Stimulated activated naive CD8-positive, alpha-beta T cell treated with anti-CD3 and anti-CD28 coated beads, Interleukin-15, Interleukin-2, amounts not matched to agents 100 U/mL and 50 U/mL, for 24 hours (primary cell): ENCODE measurements around the gene AP1G2.
"Not testable (repeated sequence)": the region's sequence is repeated elsewhere in the genome, so short reads cannot be mapped to it uniquely, and the experiment has no call there.

Source experiments
- ATAC-seq: fragments of 150-1000 bp; cut with Tn5 transposase; one replicate; pipeline ENCODE4 v1.10.0; 2021
- DNase-seq: peaks from one replicate; pipeline ENCODE4 v3.0.0; 2021

AP1G2 gene, protein sequence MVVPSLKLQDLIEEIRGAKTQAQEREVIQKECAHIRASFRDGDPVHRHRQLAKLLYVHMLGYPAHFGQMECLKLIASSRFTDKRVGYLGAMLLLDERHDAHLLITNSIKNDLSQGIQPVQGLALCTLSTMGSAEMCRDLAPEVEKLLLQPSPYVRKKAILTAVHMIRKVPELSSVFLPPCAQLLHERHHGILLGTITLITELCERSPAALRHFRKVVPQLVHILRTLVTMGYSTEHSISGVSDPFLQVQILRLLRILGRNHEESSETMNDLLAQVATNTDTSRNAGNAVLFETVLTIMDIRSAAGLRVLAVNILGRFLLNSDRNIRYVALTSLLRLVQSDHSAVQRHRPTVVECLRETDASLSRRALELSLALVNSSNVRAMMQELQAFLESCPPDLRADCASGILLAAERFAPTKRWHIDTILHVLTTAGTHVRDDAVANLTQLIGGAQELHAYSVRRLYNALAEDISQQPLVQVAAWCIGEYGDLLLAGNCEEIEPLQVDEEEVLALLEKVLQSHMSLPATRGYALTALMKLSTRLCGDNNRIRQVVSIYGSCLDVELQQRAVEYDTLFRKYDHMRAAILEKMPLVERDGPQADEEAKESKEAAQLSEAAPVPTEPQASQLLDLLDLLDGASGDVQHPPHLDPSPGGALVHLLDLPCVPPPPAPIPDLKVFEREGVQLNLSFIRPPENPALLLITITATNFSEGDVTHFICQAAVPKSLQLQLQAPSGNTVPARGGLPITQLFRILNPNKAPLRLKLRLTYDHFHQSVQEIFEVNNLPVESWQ

DNA sequence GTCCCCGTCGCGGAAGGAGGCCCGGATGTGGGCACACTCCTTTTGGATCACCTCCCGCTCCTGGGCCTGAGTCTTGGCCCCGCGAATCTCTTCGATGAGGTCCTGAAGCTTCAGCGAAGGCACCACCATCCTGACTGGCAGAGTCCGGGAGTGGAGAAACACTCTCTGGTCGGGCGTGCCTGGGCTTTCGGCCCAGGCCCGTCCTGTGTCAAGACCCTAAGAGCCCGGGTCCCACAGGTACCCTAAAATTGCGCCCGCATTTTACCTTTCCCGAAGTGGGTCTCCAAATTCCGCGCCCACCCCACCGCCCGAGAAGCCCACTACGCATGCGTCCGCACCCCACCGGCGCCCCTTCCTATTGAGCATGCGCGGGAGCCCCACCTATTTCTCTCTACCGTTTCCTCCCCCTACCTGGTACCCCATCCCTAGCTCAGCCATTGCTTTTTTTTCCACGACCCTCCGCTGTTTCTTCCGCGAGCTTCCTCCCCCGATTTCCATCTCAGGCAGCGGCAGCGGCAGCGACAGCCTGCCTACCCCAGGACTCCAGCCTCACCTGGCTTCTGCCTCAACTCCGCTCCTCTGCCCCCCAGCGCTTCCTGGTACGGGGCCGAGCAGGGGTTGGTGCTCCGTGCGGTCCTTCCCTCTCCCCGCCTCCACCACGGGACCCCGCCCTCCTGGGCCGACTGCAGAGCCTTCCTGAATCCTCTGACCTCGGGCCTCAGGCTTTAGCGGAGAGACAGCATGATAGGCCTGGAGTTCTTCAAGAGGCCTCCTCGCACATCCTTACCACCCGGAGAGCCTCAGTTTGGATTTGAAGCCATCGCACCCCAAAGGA lies at the start of gene AP1G2:
AP1G2 (minus strand) TSS at position 606 of the 835 bp plus-strand sequence; CDS start at position 129, 477 bp downstream.
- ATAC-seq (peak; percentile 98), DNase-seq (peak; percentile 94)

- no peak for DNase-seq
- no peak for ATAC-seq
Measured at GRCh38 chr14:23615856-23616255, 48.3 kb upstream of the AP1G2 start.

DNA sequence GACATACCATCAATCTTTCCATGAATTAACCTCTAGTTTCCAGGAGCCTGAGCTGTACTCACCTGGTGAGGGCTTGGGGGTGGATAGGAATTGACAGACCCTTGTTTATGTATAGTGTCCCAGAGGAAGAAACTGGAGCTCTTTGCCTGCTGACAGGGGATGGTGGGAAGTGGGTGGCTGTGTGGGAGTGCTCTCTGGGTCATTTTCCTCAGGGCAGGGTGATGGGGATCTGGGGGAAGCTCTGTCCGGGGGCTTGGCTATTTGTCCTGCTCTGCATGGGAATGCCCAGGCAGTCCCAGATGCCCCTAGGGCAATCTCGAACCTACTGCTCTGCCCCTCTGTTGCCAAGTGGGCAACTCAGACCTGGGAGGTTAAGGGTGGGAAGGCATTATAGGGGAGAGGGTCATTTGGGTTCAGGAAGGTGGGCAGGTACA lies 46.8 kb upstream of the AP1G2 start:
- ATAC-seq, result no peak
- DNase-seq, result no peak

- no peak for DNase-seq
- ATAC-seq, result no peak
Measured at GRCh38 chr14:23613242-23614070, 45.9 kb upstream of the AP1G2 start.

GRCh38 chr14:23612802-23613201 lies 45.2 kb upstream of the AP1G2 start:
- DNase-seq (no peak), ATAC-seq (no peak)

DNA sequence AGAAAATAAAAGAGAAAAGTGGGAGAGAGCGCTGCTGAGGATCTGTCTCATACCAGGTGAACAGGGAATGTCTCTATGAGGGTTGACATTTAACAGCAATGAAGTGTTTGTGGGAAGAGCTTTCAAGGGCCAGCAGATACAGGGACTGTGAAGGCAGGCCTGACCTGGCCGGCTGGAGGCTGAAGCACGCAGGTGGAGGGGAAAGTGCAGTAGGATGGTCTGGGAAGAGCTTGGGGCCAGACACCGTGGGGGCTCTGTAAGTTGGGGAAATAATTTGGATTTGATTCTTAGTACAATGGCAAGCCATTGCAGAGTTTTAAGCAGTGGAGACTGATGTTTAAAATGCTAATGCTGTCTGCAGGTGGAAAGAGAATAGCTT lies 44.8 kb upstream of the AP1G2 start:
- no peak for ATAC-seq
- DNase-seq, result no peak

DNA sequence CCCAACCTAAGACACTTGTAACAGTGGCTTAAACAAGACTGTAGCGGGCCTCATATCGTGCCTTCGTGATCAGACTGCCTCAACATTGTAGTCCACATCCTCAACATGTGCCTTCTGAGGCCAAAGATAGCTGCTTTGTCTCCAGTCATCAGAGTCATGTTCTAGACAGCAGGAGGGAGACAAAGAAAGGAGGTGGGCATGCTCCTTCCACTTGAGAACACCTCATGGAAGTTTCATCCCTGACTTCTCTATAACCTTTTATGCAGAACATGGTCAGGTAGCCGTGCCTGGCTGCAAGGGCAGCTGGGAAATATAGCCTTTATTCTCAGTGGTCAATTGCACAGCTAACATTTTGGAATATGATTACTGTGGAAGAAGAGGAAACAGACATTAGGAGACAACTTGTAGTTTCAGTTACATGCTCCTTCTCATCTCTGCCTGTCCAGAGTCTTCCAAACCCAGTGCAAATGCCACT lies 43.3 kb upstream of the AP1G2 start:
- no peak for DNase-seq
- no peak for ATAC-seq

GRCh38 chr14:23610090-23610814 lies 42.7 kb upstream of the AP1G2 start:
- ATAC-seq, result no peak
- no peak for DNase-seq

DNA sequence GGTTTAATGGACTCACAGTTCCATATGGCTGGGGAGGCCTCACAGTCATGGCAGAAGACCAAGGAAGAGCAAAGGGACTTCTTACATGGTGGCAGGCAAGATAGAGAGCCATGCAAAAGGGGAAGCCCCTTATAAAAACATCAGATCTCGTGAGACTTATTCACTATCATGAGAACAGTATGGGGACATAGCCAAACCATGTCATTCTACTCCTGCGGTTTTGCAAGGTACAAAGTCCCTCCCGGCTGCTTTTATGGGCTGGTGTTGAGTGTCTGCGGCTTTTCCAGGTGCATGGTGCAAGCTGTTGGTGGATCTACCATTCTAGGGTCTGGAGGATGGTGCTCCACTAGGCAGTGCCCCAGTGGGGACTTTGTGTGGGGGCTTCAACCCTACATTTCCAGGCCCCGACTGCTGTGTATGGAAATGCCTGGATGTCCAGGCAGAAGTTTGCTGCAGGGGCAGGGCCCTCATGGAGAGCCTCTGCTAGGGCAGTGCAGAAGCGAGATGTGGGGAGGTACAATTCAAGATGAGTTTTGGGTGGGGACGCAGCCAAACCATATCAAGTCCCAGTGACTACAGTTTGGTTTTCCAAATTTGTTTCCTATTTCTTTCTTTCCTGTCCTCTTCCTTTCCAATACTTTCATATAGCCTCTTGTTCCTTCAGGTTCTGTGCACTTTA lies 42.0 kb upstream of the AP1G2 start:
- ATAC-seq, DNase-seq: not testable (repeated sequence)

GRCh38 chr14:23609001-23609400 lies 41.4 kb upstream of the AP1G2 start:
- DNase-seq (no peak), ATAC-seq (no peak)

- no peak for DNase-seq
Measured at GRCh38 chr14:23608454-23608853, 40.9 kb upstream of the AP1G2 start.

DNA sequence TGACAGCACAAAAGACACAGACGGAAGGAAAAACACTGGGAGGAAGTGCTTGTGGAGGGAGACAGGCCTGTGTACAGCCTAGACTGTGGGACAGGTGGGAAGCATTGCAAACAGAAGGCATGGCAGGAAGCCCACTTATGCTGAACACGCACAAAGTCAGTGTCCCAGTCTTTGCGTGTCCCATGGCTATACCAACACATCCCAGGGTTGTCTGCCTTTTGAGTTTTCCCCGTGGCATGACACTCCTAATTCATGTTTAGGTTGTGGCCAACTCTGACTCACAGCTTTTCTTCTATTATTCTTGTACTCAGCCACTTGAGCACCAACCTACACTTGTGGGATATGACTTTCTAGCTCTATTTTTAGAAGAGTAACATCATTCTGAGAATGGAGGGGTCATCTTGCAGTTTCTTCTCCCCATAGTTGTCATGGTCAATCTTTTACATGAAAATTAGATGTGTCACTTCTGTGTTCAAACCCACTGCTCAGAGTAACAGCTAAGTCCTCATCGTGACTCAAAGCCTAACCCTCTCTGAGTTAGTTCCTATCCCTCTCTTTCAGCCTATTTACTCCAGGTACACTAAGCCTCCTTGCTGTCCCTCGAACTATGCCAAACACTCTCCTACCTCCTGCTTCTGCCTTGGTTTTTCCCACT lies 38.5 kb upstream of the AP1G2 start:
- ATAC-seq (peak; percentile 90), DNase-seq (peak; percentile 13)

More at GRCh38 chr14:23608454-23608853, 40.9 kb upstream of the AP1G2 start:
- no peak for ATAC-seq

- DNase-seq (no peak), ATAC-seq (no peak)
Measured at GRCh38 chr14:23604675-23605170, 37.1 kb upstream of the AP1G2 start.

DNA sequence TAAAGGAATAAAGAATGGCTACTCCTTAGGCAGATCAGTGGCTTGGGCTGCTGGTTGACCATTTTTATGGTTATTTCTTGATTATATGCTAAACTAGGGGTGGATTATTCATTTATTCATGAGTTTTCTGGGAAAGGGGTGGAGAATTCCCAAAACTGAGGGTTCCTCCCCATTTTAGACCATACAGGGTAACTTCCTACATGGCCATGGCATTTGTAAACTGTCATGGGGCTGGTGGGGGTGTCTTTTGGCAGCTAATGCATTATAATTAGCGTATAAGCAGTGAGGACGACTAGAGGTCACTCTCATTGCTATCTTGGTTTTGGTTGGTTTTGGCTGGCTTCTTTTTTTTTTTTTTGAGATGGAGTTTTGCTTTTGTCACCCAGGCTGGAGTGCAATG lies 36.6 kb upstream of the AP1G2 start:
- DNase-seq (no peak), ATAC-seq (no peak)

DNA sequence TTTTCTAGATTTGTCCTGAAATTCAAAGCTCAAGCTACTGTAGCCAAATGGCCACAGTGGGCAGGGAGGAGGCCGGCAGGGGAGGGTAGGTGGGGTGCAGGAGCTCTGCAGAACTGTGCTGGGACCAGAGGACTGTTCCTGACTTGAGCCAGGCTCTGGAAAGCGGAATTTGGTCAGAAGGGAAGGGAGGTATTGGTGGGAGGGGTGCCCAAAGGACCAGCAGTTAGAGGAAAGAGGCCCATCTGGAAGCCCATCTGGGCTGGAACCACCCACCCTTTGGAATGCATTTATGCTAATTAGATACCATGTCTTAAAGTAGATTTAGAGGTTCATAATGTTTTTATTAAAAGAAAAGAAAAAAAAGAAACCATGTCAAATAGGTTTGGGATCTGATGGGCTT lies 35.5 kb upstream of the AP1G2 start:
- DNase-seq, result no peak
- ATAC-seq, result no peak

DNA sequence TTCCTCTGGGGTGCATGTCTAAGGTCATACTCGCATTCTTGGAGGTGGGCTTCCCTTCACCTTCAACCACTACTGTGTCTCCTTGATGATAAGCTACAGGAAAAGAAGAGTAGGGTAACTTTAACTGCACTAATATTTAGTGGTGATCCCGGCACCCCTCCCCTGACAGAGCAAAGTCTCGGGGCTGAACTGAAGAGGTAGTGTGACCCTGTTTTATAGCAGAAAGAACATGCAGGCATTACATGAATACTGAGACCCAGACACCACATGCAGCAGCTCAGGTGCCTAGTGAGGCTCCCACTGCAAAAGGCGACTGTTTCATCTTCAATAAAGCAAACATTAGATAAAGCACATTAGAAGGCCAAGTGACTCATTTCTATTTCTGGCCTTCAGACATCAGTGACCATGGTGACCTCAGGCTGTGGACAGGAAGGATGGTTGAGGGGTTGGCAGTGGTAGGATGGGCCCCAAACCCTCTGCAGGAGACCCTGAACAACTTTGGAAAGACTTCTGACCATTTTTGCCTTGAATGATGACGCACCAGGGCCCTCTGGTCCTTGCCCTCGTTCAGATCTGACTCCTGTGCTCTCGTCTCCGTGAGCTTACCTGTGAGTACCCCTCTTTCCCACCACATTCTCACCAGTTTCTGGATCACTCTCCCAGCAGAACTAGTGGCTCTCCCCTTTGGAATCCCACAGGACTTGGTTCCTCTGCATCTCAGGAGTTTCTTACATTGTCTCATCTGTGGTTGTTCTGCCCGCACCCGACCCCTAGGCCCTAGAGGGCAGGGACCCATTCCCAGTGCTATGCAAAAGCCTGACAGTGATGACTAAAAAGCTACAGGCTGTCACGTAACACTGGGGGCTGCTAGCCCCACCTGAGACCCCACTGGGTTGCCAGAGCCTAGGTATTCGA lies 34.8 kb upstream of the AP1G2 start:
- DNase-seq (no peak), ATAC-seq (no peak)

DNA sequence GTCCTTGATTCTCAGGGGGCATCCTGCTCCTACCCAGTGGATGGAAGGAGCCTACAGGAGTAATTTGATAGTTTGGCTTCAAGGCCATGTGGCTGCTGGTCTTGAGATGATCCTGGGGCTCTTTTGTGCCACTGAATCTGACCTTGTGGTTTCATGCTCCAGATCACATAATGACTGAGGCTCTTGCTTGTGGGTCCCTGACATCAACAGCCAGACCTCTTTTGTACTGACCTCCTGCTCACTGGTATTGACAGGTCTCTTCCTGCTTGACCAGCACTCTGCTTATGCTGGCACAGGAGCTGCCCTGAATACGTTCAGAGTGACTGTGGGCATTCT lies 34.2 kb upstream of the AP1G2 start:
- DNase-seq, result no peak
- no peak for ATAC-seq

GRCh38 chr14:23601424-23601823 lies 33.8 kb upstream of the AP1G2 start:
- DNase-seq (no peak), ATAC-seq (no peak)
